Fibroblast of skin of back (primary cell): ENCODE data around the gene RAPGEF2.
"Not testable (repeated sequence)": the region's sequence is repeated elsewhere in the genome, so short reads cannot be mapped to it uniquely, and the experiment has no call there.

Source experiments
- DNase-seq: peaks from one replicate; pipeline ENCODE4 v3.0.0-alpha.2; 2013

Gene RAPGEF2

GRCh38 chr4:159141193-159141592 lies 38.3 kb downstream of the RAPGEF2 start:
- DNase-seq: peak; percentile 61

GRCh38 chr4:159142241-159142640 lies 39.4 kb downstream of the RAPGEF2 start:
- DNase-seq: peak; percentile 28

GRCh38 chr4:159142681-159143384 lies 40.0 kb downstream of the RAPGEF2 start:
- DNase-seq: no peak

- DNase-seq: no peak
Measured at GRCh38 chr4:159143687-159144086, 40.8 kb downstream of the RAPGEF2 start.

DNA sequence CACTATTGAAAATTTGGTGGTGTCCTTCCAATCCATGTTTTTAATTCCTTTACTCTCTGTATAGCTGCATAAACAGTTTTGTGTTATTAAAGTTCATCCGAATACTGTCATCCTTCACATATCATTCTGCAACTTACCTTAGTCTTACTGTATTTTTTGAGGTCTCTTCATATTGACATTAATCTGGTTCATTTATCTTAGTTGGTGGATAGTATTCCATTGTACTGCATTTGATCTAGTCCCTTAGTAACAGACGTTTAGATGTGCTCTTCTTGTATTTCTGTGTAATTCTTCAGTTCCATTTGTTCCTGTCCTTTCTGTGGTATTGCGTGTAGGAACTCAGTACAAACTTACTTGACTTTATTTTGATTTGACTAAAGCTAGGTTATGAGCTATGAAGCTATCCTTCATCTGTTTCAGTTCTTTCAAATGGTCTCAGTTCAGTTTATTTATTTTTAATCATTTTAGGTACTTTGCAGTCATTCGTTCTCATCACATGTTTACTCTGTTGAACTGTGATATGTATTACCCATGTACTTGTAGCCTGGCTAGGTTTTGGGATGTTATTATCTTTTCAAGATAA lies 41.3 kb downstream of the RAPGEF2 start:
- DNase-seq: no peak

DNA sequence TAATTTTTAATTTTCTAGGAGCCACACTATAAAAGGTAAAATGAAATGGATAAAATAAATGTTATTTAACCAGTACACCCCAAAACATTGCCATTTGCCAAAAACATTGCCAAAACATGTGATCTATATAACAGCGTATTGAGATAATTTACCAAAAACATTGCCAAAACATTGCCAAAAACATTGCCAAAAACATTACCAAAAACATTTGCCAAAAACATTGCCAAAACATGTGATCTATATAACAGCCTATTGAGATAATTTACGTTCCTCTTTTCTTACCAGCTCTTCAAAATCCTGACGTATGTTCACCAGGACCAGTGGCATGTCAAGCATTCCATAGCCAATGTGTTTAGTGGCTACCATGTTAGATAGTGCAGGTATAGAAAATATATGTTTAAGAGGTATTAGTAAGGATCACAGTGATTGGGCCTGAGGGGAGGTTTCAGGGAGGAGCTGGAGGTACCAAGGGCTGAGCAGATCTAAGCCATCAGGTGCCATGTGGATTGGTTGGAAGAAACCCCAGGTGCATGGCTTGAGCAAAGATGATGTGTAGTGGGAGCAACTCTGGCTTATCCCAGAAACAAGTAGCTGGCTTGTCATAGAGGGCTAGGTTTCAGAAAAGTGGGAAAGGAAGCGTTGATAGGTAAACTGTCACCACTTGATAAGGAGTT lies 42.6 kb downstream of the RAPGEF2 start:
- DNase-seq: no peak

DNA sequence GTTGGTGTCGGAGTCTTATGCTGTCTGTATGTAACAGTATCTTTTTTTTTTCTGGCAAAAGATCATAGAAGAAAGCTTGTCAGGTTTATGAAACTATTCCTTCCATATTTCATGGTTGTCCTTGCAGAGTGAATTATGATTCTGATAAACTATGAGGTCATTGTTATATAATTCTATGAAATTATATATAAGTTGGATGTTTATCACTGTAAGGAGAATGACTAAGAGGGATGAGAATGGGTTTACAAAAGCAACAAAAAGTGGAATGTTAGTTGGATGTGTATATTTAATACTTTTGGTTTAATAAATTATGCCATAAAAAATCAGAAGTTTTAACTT lies 43.1 kb downstream of the RAPGEF2 start:
- peak; percentile 31 for DNase-seq

DNA sequence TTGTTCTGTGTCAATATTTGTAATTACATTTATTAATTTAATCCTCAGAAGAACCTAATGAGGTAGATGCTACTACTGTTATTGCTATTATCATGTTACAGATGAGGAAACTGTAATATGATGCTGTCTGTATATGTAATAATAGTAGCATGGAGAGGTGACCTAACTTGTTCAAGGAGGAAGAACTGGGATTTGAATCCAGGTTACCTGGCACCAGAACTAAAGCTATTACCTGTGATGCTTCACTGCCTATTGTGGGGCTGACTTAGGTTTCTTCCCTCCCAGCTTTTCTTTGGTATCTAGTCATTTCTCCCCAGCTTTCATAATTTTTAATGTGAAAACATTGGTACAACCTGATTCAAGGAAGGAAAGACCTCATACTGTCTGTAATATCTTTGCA lies 43.6 kb downstream of the RAPGEF2 start:
- DNase-seq: no peak

DNA sequence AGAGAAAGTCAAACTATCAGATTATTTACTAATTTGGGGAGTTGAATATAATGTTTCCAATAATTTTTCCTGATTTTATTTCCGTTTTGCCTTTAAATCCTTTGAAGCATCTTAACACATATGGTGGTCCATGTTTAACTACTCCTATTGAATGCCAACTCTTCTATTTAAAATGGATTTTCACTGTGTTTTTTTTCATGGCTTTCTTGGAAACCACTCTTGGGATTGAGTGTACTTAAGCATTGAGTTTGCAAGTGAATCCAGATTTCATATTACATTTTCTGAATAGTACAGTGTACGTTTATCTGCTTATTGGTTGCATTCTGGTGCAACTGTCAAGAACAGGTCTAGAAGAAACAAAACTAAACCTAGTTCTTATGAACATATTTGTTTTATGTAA lies 45.6 kb downstream of the RAPGEF2 start:
- DNase-seq: no peak

DNA sequence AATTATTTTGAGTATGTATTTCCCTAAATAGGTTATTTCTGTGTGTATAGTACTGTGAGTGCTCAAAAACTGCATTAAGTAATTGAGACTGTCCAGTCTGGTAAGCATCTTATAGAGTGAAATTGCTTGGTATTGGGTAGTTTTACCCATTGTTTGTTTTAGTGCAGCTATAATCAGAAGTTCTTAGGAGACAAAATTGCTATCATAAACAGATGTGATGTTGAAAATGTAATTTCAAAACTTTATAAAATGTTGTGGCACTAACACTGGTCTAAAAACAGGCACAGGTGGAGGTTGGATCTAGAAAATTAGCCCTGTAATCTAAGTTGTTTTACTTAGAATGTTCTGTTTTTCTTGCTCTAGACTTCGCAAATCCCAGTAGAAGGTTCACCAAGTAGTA lies 46.8 kb downstream of the RAPGEF2 start:
- DNase-seq: no peak

DNA sequence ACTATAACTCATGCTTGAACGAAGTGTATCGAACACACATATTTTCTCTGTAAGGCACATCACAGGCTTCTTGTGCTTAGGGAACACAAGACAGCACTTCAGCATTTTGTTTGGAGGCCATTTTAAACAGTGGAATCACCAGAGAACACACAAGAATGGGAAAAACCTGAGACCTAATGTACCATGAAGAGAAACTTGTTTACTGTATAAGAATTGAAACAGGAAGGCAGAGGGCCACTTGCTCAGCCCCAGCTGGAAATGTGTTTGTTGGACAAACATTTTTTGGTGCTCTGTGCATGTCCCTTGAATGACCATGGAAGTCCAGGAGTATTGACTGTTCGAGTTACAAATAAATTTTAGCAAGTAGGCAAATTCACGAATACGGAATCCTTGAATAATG lies 47.5 kb downstream of the RAPGEF2 start:
- DNase-seq: no peak

DNA sequence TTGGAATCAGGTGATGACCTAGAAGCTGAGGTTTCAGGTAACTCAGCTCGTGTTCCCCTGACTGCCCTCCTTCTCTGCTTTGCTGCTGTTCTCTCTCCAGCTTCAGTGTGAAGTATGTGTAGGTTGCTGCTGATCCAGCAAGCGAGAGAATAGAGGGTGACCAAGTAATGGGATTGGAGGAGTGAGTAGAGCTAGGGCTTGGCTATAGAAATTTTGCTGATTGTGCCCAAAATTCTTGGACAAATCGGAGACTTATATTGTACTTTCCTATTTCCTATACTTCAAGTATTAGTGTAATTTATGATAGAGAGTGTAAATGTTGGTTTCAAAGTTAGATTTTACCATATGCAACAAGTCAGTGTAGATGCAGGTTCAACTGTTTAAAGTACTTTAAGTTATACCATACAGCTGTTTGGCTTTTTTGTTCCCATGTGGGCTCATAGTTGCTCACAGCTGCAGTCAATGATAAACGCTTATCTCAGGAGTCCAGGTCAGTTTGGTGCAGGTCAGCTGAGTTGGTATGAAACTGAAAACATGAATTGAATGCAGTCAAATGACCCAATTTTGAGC lies 48.0 kb downstream of the RAPGEF2 start:
- no peak for DNase-seq

DNA sequence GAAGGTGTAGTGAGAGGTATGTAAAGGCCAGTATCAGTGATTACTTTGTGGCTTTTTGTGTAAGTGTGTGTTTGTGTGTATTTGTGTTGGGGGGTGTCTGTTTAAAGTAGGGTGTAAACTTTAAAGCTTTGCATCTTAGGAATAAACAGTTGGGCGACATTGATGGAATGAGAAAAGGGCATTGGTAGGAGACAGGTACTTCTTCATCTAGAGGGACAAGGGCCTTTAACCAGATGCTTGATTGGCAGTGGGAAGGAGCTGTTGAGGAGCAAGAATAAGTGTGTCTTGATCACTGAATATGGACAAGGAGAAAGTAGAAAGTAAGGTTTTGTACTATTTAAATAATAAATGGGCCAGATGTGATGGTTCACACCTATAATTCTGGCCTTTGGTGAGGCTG lies 48.8 kb downstream of the RAPGEF2 start:
- no peak for DNase-seq

DNA sequence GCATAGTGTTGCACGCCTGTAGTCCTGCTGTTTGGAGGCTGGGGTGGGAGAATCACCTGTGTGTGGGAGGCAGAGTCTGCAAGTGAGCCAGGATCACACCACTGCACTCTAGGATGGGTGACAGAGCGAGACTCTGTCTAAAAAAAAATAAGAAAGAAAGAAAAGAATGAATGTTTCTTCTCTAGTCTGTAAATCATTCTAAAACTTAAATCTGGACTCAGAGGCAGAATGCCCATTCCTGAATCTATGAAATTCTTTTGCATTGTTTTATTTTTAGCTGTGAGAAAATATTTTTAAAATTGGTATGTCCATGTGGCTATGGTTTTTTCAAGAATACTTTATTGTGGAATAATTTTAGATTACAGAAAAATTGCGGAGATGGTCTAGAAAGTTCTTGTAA lies 49.3 kb downstream of the RAPGEF2 start:
- no peak for DNase-seq

DNA sequence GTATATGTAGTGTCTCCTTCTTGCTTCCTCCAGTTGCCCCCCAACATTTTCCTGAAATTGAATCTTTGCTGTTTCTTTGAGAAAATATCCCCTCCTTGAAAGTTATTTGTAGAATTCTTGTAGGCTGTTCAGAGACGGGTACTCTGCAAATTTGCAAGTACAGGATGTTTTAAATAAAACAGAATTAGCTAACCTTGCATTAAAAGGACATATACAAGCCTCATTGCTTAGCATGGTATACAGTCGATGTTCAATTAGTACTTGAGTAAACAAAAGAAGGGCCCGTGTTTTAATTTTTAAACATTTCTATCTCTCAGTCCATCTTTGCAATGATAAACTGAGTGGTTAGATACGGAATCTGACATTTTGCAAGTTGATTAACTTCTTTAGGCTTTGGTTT lies 50.8 kb downstream of the RAPGEF2 start:
- no peak for DNase-seq

GRCh38 chr4:159155119-159155518 lies 52.2 kb downstream of the RAPGEF2 start:
- no peak for DNase-seq

GRCh38 chr4:159158083-159158617 lies 55.3 kb downstream of the RAPGEF2 start:
- no peak for DNase-seq

DNA sequence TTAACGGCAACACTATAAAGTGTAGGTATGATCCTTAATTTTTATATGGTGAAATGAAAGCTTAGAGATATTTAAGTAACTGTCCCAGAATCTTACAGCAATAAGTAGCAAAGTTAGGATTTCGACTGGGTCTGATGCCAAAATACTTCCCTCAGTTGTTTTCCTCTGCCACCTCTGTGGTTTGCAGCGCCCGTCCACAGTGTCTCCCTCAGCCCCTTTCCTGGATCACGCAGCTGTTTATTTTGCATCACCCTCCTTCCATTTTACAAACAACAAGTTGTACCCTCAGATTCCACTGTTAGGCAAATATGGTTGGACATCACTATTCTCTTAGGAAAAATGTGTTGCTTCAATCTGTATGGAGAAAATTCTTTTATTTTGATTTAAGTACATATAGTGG lies 56.1 kb downstream of the RAPGEF2 start:
- DNase-seq: no peak

DNA sequence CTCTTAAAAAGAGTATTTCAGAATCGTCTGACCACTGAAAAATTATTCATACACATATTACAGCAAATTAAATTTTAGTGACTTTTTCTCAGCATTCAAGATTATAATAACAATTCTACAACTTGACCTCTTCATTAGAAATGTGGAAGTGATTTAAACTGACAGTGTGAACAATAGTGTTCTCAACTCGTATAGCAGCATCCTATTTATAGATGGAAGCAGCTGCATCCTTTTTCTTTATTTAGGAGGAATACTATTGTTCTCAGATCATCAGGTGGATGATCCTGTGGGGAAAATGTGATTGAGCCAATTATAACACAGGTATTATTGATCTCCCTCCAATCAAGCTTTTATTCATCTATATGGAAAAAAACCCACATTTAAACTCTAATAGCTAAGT lies 56.7 kb downstream of the RAPGEF2 start:
- no peak for DNase-seq

DNA sequence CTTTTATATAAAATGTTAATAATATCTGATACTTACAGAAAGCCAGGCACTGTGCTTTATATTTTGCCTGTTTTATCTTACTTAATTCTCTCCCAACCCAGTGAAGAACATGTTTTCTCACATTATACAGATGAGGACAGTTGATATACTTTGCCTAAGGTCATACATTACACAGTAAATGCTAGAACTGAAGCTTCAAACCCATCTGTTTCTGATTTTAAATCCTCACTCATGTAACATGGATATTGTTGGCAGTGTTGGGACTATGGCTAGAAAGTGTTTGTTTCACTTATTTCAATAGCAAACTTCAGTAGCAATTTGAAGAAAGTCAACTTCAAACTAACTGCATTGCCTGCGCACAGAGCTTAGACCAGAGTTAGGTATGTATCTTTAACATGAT lies 57.4 kb downstream of the RAPGEF2 start:
- DNase-seq: no peak

DNA sequence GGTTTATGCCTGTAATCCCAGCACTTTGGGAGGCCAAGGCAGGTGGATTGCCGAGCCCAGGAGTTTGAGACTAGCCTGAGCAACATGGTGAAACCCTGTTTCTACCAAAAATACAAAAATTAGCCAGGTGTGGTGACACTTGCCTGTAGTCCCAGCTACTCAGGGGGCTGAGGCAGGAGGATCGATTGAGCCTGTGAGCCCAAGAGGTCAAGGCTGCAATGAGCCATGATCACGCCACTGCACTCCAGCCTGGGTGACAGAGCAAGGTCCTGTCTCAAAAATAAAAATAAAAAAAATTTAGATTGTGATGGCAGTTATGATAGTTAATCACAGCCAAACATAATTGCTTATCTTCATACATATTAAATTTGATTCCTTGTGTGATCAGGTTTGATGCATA lies 58.6 kb downstream of the RAPGEF2 start:
- not testable (repeated sequence) for DNase-seq

GRCh38 chr4:159162576-159162975 lies 59.7 kb downstream of the RAPGEF2 start:
- DNase-seq: no peak

DNA sequence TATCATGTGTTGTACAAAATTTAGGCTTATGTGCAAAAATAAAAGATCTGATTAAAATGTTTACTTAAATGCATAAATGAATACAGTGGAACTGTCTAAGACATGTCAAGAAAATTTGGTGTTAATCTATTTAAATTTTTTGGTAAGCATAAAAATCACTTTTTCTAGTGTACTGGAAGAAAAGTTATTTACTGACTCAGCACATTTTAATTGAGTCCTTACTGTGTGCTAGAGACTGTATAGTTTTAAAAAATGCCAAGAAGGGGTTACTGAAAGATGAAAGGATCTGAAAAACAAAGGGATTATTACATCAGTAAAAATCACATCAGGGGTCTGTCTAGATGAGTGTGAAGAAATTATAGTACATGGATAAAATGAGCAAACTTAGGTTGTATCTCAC lies 60.6 kb downstream of the RAPGEF2 start:
- no peak for DNase-seq
